ENCODE results near the gene ZNF541.
"Not testable (repeated sequence)": the region's sequence is repeated elsewhere in the genome, so short reads cannot be mapped to it uniquely, and the experiment has no call there.

The ZNF541 gene

DNA sequence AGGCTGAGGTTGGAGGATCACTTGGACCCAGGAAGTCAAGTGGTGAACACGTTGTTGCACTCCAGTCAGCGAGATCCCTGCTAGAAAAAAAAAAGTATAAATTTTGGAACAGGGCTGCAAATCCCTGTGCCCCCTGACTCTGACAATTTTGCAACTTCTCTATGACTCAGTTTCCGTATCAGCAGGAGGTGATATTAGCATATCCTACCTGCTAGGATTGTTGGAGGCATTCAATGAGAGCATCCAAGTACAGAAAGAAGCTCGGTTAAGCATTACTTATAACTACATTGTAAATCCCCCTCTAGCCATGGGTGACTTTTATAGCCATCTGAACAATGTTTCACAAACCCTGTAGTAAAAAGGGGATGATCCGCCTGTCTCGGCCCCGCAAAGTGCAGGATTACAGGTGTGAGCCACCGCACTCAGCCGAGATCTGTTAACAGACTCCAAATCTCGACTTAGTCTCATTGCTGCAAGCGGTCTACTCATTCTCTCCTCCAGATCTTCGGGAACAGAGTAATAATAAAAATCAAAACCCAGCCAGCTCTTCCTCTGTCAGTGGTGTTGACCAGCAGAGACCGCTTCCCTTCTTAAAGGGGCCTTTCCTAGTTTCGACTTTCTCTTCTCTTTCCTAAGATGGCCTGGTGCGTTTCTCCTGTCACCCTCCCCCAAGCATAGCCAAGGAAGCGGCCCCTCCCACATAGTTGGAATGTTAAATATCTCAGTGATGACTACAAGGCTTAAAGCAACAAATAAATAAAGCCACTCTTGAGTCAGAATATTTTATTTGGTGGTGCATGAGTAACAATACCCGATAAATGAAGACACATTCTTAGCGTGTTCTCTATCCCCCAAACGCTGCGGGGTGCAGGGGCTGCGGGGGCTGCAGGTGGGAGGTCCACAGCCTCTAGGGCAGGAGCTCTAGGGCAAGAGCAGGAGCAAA is 25.7 kb upstream of the ZNF541 start:
- no peak for DNase-seq

DNA sequence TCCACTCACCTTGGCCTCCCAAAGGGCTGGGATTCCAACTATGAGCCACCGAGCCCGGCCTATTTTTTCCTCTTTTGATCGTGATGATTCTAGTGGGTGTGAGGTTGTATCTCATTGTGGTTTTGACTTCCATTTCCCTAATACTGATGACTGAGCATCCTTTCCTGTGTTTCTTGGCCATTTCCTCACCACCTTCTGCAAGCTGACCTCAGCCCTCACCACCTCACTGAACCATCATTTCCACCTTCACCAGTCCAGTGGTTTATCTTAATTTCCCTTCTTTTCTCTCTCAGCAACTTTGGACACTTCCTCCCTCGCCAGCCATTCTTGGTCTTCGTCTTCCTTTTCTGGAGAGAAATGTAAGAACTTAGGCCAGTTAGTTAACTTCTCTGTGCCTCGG is 23.0 kb upstream of the ZNF541 start:
- no peak for DNase-seq

DNA sequence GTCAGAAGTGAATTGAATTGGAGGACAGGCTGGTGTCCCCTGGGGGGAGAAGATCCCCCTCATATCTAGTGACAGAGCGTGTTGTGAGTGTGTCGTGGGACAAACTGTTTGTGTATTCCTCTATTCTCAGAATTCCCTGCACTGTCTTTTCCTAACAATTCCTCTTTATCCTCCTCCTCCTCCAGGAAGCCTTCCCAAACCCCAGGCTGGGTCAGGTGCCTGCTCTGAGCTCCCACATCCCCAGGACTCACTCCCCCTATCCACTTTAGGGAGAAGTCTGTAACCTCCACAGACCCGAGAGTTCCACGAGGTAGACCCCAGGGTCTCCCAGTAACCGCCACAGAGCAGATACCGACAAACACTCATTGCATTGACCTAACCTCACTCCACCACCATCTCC is 20.9 kb upstream of the ZNF541 start:
- DNase-seq = no peak

DNA sequence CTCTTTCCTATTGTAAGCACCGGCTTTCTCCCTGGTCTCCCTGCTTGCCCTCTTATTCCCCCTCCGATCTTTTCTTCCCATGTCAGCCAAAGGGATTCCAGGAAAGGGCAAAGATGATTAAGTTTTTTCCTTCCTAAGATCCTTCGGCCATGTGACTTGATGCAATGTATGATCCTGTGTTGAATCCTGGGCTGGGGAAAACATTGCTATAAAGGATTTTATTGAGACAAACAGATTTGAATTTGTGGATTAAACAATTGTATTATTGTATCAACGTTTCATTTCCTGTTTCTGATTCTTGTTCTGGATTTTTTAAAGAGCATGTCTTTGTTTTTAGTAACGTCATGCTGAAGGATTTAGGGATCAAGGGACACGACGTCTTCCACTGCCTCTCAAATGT is 16.9 kb upstream of the ZNF541 start:
- DNase-seq = no peak

DNA sequence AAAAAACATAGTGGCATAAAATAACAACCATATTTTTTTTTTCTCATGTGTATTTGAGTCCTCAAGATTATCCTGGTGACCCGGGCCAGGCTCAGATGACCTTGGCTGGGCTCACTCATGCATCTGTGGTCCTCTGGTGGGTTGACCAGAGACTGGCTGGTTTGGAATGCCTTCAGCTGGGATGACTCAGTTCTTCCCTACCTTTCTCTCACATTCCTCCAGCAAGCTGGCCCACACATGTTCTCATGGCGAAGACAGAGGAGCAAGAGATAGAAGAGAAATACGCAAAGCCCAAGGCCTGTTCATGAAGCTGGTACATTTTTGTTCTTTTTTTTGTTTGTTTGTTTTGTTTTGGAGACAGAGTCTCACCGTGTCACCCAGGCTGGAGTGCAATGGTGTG is 14.3 kb upstream of the ZNF541 start:
- no peak for DNase-seq

DNA sequence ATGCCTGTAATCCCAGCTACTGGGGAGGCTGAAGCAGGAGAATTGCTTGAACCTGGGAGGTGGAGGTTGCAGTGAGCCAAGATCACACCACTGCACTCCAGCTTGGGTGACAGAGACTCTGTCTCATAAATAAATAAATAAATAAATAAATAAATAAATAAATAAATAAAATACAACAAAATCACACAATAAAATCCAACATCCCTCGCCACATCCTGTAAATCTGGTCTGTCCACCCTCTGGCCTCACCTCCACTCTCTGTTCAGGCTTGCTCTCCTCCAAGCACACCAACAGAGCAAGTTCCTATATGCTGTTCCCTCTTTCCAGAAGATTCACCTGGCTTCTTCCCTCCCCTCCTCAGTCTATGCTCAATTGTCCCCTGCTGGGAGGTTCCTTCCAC is 10.2 kb upstream of the ZNF541 start:
- DNase-seq = not testable (repeated sequence)

DNA sequence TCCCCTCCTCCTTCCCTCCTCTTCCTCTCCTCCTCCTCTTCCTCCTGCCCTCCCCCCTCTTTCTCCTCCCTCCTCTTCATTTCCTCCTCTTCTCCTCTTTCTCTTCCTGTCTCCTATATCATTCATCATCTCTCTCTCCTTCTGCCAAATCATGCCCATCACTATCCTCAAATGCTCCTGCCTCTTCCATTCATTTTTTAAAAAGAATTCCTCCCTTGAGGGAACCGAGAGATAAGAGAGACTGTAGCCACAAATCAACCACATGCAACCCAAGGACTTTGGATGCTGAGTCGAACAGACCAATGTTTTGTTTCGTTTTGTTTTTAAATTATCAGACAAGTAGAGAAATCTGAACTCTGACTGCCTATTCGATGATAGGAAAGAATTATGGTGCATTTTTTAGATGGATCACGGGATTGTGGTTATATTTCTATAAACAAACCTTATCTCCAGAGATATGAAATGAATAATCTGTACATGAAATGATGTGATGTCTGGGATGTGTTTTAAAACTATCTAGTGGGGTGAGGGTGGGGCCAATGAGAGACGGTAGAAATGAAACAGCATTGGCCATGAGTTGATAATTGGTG is 9.5 kb upstream of the ZNF541 start:
- no peak for DNase-seq

DNA sequence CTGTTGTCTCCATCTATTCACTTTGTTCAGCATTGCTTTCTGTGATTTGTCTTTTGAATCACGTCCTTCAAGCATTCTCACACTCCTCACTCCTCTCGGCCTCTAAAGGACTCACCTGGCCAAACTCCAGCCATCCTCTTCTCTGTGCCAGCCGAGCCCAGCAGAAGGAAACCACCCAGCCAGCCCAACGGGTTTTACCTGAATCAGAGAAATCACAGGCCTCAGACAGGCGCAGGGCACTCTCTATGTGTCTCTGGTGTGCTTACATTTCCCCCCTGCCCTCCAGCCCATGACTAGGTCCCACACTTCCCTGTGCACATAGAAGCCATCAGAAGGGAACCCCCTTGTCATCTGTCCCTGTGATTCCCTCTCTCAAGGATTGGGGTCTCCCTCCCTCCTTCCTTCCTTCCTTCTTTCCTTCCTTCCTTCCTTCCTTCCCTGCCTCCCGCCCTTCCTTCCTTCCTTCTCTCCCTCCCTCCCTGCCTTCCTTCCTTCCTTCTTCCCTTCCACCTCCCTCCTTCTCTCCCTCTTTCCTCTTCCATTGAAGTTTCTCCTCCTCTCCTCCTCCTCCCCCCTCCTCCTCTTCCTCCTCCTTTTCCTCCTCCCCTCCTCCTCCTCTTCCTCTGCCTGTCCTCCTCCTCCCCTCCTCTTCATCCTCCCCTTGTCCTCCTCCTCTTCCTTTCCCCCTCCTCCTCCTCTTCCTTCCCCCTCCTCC is 8.8 kb upstream of the ZNF541 start:
- no peak for DNase-seq

DNA sequence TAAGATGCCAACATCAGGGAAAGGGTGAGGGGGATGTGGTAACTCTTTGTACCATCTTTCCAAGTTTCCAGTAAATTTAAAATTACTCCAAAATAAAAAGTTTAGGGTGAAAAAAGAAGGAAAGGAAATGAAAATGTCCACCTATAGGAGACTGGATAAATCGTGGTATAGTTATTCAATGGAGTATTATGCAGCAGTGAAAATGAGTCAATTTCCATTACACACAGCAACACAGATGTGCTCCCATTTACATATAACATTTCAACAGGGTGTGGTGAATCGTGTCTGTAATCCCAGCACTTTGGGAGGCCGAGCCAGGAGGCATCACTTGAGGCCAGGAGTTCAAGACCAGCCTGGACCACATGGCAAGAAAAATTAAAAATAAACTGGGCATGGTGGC is 7.4 kb upstream of the ZNF541 start:
- DNase-seq = no peak

DNA sequence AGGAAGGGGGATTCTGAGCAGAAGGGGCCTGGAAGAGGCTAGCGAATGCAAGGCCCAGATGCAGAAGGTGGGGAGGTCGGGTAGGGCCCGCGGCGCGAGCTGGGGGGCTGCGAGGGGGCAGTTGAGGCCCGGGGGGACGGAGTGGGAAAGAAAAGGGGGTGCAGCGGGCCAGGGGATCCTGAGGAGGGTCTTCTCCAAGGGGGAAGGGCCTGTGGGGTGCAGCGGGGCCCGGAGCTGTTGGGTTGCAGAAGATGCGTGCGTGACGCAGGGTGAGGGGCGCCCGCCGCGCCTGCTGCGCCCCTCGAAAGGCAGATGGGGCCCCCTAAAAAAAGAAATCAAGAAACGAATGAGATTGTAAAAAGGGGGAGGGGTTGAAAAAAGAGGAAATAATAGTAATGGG is 313 bp downstream of the ZNF541 start:
- no peak for DNase-seq

DNA sequence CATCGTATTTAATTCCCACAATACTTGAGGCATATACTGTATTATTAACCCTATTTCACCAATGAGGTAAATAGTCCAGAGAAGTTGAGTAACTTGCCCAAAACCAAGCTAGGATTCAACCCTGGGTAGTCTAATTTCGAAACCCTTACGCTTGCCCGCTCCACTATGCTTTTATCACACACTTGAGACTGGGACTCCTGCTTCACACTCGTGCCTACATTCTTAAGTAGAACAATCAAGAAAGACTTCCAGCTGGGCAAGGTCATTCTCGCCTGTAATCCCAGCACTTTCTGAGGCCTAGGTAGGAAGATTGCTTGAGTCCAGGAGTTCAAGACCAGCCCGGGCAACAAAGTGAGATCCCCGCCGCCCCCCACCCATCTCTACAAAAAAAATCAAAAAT is 3.6 kb downstream of the ZNF541 start:
- DNase-seq = no peak

DNA sequence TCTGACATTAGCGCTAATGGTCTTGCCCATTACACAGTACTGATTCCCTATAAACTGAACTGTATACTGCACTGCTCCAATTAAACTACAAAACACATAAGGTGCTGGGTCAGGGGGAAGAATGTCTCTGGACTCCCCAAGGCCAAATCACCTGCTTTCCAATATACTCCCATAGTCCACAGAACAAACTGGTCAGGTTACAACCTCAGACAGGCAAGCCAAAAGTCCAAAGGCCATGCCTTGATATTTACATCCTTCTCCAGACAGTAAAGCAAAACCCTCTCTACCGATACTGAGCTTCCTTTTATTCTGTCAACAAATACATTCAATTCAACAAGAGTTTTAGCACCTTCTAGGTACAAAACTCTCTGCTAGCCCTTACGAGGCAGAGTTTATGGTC is 8.9 kb downstream of the ZNF541 start:
- DNase-seq = no peak

DNA sequence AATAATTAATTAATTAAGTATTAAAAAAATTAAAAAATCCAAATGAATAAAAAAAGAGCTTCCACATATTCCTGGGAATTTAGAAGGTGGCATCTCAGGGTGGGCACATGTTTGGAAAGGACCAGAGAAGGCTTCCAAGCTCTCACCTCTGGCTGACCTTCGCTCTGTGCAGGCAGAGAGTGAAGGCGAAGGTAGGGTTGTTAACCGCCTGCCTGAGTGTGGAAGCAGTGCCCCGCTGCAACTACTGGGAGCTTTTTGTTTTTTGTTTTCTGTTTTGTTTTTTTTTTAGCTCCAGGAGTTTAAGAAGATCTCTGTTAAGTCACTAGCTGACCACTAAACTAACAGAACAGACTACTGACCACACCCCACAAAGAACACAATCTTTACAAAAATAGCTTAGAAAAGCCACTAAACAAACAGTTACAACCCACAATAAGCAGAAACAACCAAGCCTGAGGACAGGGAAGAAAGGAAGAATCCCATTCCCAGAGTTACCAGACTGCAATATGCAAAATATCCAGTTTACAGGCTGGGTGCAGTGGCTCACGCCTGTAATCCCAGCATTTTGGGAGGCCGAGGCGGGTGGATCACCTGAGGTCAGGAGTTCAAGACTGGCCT is 11.4 kb downstream of the ZNF541 start:
- DNase-seq = no peak

DNA sequence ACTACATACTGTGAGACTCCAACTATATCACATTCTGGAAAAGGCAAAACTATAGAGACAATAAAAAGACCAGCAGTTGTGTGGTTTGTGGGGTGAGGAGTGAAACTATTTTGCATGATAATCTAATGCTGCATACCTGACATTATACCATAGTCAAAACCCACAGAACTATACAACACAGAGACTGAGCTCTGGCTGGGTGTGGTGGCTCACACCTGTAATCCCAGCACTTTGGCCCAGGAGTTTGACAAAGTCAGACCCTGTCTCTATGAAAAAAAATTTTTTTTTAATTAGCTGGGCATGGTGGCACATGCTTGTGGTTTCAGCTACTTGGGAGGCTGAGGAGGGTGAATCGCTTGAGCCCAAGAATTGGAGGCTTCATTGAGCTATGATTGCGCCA is 11.9 kb downstream of the ZNF541 start:
- no peak for DNase-seq

DNA sequence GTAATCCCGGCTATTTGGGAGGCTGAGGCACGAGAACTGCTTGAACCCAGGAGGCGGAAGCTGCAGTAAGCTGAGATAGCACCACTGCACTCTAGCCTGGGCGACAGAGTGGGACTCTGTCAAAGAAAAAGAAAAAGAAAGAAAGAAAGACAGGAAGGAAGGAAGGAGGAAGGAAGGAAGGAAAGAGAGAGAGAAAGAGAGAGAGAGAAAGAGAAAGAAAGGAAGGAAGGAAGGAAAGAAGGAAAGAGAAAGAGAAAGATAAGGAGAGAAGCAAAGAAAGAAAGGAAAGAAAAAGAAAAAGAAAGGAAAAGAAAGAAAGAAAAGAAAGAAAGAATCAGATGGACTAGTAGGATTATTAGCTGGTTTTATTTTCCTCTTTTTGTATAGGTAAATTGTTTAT is 22.8 kb downstream of the ZNF541 start:
- no peak for DNase-seq

DNA sequence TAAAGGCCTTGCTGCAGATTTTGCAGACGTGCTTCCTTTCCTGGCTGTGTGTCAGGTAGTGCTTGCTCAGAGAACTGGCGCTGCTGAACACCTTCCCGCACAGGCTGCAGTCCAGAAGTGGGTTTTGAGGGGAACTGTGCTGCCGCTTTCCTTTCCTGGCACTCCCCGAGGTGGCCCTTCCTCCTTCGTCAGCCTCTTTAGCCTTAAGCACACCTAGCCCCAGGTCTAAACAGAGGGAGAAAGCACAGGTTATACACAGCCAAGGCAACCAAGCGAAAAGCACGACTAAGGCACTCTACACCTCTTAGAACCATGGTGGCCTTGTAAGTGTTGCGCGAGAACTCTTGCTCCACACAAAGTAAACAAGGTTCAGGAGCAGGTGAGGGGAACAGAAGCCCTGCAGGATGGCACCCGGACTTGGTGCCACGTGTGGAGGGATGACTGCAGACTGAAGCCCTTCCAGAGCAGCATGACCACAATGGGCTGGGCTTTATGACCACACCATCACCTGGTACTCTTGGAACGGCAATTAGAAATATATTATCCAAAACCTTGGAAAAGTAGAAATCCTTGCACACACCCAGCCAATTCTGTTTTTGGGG is 23.6 kb downstream of the ZNF541 start:
- DNase-seq = no peak

DNA sequence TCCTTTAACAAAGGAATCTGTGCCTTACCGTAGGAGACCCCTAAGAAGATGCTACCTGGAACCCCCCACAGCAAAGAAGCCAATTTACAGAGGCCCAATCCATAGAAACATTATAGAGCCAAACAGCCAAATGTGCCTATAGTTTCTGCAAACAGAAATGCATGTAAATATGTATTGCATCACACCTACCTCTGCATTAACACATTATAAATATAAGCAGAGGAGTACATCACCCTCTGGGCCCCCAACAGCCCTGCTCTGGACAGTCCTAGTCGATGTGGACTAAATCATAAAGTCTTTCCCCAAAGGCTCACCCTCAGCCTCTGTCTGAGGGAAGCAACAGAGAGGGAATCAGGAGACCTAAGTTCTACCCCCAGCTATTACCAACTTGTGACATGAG is 25.7 kb downstream of the ZNF541 start:
- DNase-seq = no peak

DNA sequence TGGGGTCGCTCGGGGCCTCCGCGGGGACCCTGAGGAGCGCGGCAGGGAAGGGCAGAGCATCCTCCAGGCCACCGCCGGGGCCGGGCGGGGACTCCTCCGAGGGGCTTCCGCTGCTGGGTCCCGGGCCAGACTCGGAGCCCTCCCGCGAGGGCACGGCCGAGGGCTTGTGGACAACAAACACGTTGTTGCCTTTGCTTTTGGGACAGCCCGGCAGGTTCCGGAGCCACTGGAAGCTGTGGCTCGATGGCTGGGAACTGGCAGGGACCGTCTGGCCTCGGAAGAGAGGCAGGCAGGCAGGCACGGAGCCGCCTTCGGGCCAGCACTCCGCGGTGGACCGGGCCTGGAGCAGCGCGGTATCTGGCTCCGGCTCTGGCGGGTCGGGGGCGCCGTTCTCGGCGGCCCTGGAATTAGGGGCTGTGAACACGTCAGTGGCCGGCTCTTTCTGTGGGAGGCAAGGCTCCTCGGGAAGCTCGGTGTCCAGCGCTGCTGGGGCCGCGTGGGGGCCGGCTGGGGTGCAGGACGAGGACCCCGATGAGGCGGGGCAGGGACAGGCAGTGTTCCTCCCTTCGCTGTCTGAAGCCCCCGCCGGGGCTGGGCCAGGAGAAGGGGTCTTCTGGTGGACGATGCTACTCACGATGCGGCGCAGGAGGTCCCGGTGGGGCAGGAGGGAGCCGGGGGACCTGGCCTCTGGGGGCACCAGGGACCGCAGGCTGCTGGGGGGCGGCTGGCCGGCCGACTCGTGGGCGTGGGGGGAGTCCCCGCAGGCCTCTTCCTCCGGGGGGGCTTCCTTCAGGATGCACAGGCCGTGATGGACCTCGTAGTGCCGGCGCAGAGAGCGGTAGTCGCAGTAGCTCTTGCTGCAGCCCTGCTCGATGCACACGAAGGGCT is 27.6 kb downstream of the ZNF541 start:
- no peak for DNase-seq

DNA sequence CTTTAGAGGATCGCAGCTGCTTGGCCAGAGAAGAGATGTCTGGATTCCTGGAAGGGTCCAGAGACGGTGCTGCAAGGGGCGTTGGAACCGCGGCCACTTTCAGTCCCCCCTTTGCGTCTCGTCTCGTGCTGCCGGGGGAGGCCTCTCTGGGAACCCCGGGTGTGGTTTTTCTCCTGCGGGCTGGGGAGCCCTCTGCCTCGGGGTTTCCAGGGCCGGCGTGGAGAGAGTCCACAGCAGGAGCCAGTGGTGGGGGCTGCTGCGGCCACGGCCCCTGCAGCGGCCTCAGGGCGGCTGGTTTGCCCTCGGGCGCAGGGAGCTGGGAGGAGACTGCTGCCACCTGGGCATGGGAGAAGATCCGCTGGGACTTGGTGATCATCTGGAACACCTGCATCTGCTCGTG is 28.5 kb downstream of the ZNF541 start:
- DNase-seq = no peak

DNA sequence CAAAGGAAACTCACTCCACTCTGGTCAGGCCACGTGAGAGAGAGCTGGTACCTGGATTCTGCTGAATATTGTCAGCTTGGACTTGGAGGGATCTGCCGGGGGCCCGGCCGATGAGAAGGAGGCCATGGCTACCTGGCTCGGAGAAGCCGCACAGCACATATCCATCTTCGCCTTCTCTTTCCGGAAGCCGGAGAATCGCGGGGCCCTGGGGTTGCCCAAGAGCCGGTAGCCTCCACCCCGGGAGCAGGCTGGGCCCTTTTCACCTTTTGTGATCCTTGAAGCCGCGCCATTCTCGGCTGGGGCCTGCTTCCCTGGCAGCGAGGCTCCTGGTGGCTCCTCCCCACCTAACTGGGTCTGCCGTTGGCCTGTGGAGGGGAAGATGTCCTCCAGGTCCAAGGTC is 28.9 kb downstream of the ZNF541 start:
- no peak for DNase-seq

DNA sequence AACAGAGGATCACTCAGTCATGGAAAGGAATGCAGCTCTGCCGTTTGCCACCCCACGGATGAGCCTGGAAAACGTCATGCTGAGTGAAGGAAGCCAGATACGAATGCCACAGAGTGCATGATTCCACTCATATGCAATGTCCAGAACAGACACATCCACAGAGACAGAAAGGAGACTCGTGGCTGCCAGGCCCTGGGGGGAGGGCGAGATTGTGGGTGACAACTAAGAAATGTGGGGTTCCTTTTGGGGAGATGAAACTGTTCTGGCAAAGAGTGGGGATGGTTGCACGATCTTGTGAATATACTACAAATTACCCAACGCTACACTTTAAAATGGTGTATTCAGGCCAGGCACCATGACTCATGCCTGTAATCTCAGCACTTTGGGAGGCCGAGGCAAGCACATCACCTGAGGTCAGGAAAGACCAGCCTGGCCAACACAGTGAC is 30.9 kb downstream of the ZNF541 start:
- DNase-seq = no peak

DNA sequence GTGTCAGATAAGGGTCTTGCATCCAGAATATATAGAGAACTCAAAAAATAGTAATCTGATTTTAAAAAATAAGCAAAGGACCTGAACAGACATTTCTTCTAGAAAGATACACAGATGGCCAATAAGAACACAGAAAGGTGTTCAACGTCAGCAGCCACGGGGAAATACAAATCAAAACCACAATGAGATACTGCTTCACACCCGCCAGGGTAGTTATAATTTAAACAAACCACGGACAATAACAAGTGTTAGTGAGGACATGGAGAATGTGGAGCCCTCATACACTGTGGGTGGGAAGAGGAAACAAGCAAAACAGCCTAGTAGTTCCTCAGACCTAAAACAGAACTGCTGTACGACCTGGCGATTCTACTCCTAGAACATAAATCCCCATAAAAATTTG is 31.4 kb downstream of the ZNF541 start:
- no peak for DNase-seq
